ENCODE measurements around the gene GRAMD2B.

- TF ChIP-seq CTCF (IDR thresholded peaks at IDR 0.05) (no peak), POLR2AphosphoS5 (IDR thresholded peaks at IDR 0.05) (no peak)
Measured at GRCh38 chr5:126449751-126450271, 26.6 kb downstream of the GRAMD2B start.

All from breast epithelium (tissue), 3 donors.